ENCODE measurements around the gene TNFRSF12A. TPM values are rescaled to one million over a fixed set of nuclear protein-coding genes. Genes with fewer than 3 reads are reported as not detected.

TNFRSF12A gene
- total RNA-seq, 1 donor from 2014 or later, result 914 TPM

DNA sequence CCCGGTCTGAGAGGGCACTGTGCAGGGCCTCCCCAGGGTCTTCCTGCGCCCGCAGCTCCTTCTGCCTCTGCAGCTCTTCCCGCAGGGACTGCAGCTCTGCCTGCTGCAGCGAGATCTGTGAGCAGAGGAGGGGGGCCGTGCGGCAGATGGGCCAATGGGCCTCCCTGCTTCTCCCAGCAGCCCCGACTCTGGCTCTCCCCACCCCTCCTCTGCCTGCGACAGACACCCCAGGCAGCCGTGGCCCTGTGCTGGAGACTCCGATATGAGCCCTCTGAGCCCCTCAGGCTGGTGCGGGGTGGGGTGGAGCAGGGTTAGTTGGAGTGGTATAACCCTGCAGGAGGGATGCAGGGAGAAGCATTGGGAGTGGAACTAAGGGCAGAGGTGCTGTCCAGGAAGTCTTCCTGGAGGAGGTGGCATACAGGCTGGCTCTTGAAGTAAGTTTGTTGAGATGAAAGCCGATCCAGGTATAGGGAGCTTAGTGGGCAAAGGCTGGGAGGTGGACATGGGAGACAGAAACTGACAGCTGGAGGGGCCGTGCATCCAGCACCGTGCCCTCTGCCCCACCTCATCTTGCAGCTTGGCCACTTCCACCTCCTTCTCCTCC lies 8.7 kb downstream of the TNFRSF12A start:
- H3K36me3 ChIP-seq, result peaks cover 18 to 20% of the 10 kb centered on the region in 2 donors
- H3K27me3 ChIP-seq, result no peaks in the 10 kb centered on the region
- H3K27ac ChIP-seq, result no peak overlapping the region
- H3K4me1 ChIP-seq, result peaks cover 0 to 15% of the 10 kb centered on the region in 2 donors
- intact Hi-C loops (cut with DNase I), result loop anchor here (2.0 to 10.0 kb wide), 3 partner anchors 30 to 494 kb away; partner anchors contain the start of genes CEMP1 and PDPK1
- H3K9me3 ChIP-seq, result no peaks in the 10 kb centered on the region
- no peak overlapping the region for H3K4me3 ChIP-seq
- DNase-seq (ENCODE audit: low spot score in 2 of 2), result no peak
- TF ChIP-seq, protein P1, sequence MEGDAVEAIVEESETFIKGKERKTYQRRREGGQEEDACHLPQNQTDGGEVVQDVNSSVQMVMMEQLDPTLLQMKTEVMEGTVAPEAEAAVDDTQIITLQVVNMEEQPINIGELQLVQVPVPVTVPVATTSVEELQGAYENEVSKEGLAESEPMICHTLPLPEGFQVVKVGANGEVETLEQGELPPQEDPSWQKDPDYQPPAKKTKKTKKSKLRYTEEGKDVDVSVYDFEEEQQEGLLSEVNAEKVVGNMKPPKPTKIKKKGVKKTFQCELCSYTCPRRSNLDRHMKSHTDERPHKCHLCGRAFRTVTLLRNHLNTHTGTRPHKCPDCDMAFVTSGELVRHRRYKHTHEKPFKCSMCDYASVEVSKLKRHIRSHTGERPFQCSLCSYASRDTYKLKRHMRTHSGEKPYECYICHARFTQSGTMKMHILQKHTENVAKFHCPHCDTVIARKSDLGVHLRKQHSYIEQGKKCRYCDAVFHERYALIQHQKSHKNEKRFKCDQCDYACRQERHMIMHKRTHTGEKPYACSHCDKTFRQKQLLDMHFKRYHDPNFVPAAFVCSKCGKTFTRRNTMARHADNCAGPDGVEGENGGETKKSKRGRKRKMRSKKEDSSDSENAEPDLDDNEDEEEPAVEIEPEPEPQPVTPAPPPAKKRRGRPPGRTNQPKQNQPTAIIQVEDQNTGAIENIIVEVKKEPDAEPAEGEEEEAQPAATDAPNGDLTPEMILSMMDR (IDR thresholded peaks at IDR 0.05), result no peak

DNA sequence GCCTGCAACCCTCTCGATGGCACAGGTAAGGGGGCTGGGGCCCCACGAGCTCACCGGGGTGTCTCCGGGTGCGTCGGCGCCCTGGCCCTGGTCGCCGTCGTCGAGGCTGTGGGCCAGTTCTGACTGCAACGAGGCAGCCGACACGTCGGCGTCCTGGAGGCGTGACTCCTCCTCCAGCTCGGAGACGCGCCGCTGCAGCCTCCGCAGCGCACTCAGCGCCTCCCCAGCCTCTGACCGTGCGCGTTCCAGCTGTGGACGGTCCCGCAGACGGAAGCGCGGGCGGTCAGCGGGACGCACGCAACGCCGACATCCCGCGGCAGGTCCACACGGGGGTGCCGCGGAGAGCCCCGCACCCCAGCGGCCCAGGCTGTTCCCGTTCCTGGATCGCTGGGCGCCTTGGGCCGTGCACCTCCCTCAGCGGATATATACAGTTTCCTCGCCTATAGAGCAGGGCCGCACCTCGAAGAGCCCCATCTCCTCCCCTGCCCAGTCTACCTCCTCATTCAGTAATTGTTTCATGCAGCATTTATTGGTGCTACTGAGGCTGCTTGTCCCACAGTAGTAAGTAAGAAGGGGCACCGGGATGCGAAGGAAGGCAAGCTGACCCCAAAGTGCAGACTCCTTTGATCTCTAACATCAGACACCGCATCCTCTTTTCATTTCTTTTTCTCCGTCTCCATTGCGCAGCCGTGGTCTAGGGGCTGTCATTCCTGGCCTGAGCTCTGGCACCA lies 9.5 kb downstream of the TNFRSF12A start:
- Histone ChIP-seq H3K4me1 (peaks cover 0 to 12% of the 10 kb centered on the region in 2 donors), H3K27ac (no peak overlapping the region), H3K27me3 (no peaks in the 10 kb centered on the region), H3K4me3 (peak overlapping the region in 1 of 2 donors; percentile 46), H3K9me3 (no peaks in the 10 kb centered on the region), H3K36me3 (peaks cover 18 to 20% of the 10 kb centered on the region in 2 donors)
- intact Hi-C loops (cut with DNase I), result loop anchor here (2.0 to 10.0 kb wide), 3 partner anchors 29 to 495 kb away; partner anchors contain the start of genes CEMP1 and PDPK1
- DNase-seq (ENCODE audit: low spot score in 2 of 2), result no peak
- TF ChIP-seq, protein P1 (IDR thresholded peaks at IDR 0.05), result no peak

DNA sequence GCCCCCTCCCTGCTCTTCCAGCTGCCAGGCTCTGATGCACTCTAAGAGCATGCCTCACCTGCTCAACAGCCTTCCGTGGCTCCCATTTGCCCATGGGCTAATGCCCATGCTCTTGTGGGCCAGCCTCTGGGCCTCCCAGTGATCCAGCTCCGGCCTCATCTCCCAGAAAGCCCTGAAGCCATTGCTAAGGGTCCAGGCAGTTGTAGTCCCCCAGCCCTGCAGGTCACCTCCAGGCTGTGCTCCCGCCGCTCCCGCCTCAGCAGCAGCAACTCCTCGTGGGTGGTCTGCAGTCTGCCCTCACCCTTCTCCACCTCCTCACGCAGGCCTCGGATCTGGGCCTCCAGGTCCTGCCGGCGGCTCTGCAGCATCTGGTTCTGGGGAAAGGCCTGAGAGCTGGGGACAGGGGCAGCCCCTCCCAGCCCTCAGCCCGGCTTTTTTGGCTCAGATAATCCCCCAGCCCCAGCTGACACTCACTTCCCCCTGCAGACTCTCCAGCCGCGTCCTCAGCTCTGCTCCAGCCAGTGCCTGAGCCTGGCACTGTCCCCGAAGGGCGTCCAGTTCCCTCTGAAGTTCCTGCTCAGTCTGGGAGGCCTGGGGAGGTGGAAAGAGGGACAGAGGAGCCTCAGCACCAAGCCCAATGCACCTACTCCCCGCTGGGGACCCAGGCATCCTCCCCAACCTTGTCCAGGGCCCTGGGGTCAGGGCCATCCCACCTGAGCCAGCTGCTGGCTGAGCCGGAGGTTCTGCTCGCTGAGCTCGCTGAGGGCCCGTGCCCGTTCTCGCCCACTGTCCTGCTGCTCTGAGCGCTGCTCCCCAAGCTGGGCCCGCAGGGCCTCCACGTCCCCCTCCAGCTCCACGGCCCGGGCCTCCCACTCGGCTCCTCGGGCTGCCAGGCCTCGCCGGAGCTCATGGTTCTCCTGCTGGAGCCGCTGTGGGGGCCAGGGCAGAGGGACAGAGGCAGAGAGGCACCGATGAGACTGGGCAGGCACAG lies 10.3 kb downstream of the TNFRSF12A start:
- no peak overlapping the region for H3K27ac ChIP-seq
- intact Hi-C loops (cut with DNase I), result no loop called here
- no peak overlapping the region for H3K4me3 ChIP-seq
- H3K27me3 ChIP-seq, result peaks cover 3% of the 10 kb centered on the region
- H3K36me3 ChIP-seq, result peaks cover 18 to 20% of the 10 kb centered on the region in 2 donors
- peaks cover 0 to 6% of the 10 kb centered on the region in 2 donors for H3K4me1 ChIP-seq
- no peaks in the 10 kb centered on the region for H3K9me3 ChIP-seq
- no peak for DNase-seq (ENCODE audit: low spot score in 2 of 2)
- TF ChIP-seq, protein P1 (IDR thresholded peaks at IDR 0.05), result no peak

DNA sequence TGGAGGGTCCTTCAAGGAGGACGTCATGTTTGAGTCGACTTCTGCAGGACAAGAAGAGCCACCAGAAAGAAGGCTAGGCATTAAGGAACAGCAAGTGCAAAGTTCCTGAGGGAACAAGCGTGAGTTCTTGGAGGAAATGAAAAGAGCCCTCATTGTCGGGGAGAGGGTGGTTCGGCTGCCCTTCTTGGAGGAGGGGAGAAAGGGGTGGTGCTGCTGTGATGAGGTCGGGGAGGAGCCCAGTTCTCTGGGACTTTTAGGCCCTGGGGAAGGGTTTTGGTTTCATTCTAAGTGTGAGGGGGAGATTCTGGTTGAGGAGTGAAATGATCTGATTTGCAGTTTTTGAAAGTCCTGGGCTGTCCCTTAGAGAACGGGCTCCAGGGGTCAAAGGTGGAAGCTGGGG lies 12.5 kb downstream of the TNFRSF12A start:
- Histone ChIP-seq H3K9me3 (no peaks in the 10 kb centered on the region), H3K36me3 (peaks cover 0 to under 1% of the 10 kb centered on the region in 2 donors), H3K4me1 (peaks cover 0 to 6% of the 10 kb centered on the region in 2 donors), H3K4me3 (no peak overlapping the region), H3K27ac (no peak overlapping the region), H3K27me3 (peaks cover 21% of the 10 kb centered on the region)
- DNase-seq (ENCODE audit: low spot score in 2 of 2), result no peak
- intact Hi-C loops (cut with DNase I), result no loop called here
- TF ChIP-seq, protein P1 (IDR thresholded peaks at IDR 0.05), result no peak

DNA sequence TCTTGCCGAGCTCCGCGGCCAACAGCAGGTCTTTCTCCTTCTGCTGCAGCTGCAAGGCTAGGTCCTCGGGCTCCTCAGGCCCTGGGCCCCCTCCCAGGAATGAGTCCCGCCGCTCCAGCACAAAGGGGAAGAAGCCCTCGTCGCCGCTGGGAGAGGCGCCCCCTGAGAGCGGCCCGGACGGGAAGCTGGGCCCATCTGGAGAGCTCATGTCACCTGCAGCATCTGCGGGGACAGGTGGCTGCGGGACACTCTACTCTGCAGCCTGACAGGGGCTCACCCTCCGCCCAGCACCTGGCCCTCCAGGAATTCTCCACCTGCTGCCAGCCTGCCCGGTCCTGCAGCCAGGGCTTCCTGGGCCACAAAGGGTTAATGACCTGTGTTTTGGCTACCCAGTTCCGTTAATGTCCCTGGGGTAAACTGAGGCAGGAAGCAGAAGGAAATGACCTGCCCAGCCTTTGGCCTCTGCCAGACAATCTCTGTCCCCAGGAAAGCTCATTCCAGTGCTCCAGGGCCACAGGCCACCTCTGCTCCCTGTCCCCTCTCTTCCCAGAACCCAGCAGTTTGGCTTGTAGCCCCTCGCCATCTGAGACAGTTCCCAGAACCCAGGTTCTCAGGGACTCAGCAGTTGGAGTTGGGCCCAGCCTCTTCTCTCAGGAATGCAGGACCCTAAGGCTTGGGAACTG lies 15.3 kb downstream of the TNFRSF12A start:
- intact Hi-C loops (cut with DNase I), result no loop called here
- Histone ChIP-seq H3K36me3 (no peaks in the 10 kb centered on the region), H3K4me1 (no peaks in the 10 kb centered on the region), H3K27me3 (peaks cover 32% of the 10 kb centered on the region), H3K9me3 (no peaks in the 10 kb centered on the region), H3K27ac (no peak overlapping the region), H3K4me3 (no peak overlapping the region)
- no peak for DNase-seq (ENCODE audit: low spot score in 2 of 2)
- TF ChIP-seq, protein P1 (IDR thresholded peaks at IDR 0.05), result no peak

All from ascending aorta (tissue), 2 donors.